HG03565 (cell line): ENCODE data around the gene TBC1D20.
"Not testable (repeated sequence)": the region's sequence is repeated elsewhere in the genome, so short reads cannot be mapped to it uniquely, and the experiment has no call there.

Experiments
- ATAC-seq: cut with Tn5 transposase; IDR thresholded peaks from one replicate; pipeline ENCODE4 v1.9.1; 2021; ENCODE audit warnings: mild to moderate bottlenecking, moderate library complexity; ENCODE audit not compliant: unreplicated experiment

Gene TBC1D20, protein sequence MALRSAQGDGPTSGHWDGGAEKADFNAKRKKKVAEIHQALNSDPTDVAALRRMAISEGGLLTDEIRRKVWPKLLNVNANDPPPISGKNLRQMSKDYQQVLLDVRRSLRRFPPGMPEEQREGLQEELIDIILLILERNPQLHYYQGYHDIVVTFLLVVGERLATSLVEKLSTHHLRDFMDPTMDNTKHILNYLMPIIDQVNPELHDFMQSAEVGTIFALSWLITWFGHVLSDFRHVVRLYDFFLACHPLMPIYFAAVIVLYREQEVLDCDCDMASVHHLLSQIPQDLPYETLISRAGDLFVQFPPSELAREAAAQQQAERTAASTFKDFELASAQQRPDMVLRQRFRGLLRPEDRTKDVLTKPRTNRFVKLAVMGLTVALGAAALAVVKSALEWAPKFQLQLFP

DNA sequence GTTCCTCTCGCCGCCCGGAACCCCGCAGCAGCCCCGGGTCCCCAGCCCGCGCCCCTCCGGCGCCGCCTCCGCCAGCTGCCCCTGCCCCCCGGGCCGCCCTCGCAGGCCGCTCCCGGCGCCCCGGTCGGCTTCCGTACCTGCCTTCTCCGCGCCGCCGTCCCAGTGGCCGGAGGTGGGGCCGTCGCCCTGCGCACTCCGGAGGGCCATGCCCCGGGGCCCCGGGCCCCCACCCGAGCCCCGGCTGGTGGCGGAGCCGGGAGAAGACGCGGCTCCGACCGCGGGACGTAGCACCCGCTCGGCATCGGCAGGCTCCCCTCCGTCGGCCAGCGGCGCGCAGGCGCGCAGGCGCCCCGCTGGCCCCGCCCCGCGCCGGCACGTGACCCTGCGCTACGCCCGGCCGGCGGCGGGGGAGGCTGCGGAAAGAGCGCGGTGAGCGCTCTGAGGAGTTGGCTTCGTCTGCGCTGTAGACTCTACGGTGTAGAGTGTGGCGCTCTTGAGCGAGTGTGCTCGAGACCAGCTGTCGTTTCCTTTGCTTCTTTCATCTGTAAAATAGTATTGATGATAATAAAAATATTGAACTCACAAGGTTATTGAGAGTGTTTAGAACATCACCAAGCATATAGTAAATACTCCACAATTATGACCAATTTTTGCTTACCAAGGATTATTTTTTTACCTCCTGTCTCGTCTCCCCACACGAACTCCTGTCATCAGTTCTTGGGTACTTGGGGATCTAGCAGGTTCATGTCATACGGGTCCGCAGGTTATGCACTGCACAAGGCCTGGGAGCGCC is at the start of gene TBC1D20:
Gene TBC1D20 (minus strand): TSS at position 335 of the 793 bp plus-strand sequence. CDS start 128 bp downstream, at position 207.
- peak; percentile 89 for ATAC-seq

DNA sequence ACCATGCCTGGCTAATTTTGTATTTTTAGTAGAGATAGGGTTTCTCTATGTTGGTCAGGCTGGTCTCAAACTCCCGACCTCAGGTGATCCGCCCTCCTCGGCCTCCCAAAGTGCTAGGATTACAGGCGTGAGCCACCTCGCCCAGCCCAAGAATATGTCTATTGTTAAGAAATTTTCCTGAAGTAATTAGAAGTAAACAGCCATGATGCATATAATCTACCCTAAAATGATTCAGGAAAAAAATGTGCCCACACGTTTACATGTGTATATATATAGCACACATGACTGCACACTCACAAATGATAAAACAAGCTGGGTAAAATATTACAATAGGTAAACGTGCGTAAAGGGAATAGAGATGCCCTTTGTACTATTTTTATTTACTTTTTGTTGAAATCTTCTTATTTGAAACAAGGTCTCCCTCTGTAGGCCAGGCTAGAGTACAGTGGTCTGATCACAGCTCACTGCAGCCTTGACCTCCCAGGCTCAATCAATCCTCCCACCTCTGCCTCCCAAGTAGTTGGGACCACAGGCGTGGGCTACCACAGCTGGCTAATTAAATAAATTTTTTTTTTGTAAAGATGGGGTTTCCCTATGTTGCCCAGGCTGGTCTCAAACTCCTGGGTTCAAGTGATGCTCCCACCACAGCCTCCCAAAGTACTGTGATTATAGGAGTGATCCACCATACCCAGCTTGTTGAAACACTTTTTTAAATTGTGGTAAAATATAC is 48.2 kb upstream of the TBC1D20 start:
- ATAC-seq, result not testable (repeated sequence)

DNA sequence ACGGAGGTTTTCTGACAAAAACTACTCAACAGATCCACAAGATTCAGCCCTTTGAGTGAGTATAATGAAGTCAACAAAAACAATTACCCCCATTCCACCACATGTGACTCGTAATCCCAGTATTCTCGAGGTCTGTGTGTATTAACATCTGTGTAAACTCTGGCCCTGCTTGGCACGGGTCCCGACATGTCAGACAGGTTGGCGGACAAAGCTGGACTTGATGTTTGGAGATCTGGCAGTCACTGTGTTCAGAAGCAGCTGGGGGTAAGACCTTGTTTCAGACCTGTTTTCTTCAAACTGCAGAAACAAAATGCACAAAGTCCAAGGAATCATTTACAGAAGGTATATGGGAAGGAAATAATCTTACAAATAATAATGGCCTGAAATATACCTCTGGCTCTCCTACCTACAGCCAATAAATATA is 46.0 kb upstream of the TBC1D20 start:
- ATAC-seq, result not testable (repeated sequence)

DNA sequence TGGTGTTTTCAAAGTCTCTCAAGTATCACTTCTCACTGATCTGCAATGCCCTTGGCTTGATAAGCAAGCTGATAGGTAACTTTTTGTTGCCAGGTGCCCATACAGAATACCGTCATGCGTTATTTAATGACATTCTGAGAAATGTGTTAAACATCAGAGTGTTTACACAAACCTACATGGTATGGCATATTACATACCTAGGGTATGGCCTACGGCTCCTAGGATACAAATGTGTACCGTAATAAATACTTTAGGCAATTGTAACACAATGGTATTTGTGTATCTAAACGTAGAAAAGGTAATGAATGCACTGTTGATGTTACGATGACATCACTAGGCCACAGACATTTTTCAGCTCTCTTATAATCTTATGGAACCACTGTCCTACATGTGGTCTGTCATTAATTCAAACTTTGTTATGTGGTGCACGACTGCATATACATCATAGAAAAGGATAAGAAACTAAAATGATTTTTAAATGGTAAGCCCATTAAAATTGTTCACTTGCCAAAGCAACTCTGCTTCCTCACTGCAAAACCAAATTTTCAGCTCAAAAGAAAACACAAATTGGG is 45.5 kb upstream of the TBC1D20 start:
- ATAC-seq, result no peak

DNA sequence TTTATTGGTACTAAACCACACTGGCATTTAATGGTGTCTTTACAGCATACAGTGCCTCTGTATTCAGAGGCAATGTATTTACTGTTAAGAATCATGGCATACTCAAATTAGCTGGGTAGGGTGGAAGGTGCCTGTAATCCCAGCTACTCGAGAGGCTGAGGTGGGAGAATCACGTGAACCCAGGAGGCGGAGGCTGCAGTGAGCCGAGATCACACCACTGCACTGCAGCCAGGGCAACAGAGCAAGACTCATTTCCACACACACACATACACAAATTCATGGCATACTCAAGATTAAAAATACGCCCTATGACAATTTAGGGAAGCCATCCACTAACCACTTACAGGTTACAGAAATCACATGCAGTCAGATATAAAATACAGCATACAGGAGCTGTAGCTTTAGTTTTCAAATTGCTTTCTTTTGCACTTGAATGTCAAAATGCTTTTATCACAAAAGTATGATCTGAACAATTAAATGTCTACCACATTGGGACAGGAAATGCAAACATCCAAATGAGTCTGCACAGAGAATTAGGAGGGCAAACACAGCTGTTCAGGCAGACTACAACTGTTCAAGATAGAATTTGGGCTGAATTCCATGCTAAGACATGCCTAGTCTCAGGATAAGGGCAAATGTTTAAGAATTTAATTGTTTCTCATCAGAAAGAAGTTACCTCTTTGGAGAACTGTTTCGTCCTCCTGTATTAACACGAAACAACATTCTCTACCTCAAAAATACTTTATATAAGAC is 44.8 kb upstream of the TBC1D20 start:
- ATAC-seq, result no peak

DNA sequence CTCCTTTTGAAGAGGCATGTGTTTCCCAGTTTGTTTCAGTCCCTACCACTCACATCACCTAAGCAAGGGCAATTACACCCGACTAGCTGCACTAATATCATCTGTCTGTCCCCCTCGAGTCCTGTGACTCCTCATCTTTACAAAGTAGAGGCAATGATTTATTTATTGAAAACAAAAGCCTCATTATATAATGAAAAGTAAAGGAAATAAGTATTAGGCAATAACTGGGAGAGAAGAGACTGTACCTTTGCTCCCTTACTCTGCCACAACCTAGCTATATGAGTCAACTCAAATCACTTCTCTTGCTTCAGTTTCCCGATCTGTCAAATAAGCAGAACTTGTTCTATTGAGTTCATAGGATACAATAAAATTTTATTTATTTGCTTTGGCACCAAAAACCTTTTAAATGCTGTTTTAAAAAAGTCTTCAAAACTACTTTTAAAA is 42.3 kb upstream of the TBC1D20 start:
- ATAC-seq, result no peak

DNA sequence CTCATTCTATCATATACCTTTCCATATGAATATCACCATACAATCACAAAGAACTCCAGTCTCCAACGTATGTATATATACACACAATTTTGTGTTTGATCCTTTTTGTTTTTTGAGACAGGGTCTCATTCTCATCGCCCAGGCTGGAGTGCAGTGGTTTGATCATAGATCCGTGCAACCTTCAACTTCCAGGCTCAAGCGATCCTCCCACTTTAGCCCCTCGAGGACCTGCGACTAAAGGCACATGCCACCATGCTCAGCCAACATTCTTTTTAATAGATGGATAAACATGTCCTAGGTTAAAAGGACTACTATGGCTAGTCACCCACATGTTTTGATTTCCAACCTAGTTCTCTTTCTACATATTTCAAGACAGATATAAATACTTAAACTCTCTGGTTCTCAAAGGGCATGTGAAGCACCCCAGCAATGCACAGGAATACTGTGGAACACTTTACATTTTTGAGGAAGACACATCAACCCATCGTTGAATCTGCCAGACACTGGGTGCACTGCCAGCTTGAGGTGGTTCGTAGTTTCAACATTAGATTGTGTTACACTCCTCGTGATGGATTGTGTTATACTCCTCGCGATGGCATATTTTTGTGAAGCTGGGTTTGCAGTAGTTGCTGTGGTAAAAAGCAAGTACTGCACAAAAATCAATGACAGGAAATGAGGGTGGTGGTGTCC is 40.9 kb upstream of the TBC1D20 start:
- ATAC-seq, result no peak

DNA sequence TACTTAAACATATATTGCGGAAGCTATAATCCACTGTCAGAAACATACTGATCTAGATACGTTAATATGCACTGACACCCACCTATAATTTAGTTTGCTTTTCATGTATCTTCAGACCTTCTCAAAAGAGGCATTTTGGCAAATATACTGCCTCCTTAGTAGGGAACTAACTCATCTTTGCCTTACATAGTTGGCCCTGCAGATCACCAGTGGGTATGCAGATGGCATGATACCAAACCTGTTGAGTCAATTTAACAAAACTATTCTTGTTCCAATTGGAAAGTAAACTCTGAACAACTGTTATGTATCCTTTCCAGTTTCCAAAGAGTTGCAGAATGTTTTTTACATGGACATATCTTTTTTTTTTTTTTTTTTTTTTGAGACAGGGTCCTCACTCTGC is 35.6 kb upstream of the TBC1D20 start:
- no peak for ATAC-seq

DNA sequence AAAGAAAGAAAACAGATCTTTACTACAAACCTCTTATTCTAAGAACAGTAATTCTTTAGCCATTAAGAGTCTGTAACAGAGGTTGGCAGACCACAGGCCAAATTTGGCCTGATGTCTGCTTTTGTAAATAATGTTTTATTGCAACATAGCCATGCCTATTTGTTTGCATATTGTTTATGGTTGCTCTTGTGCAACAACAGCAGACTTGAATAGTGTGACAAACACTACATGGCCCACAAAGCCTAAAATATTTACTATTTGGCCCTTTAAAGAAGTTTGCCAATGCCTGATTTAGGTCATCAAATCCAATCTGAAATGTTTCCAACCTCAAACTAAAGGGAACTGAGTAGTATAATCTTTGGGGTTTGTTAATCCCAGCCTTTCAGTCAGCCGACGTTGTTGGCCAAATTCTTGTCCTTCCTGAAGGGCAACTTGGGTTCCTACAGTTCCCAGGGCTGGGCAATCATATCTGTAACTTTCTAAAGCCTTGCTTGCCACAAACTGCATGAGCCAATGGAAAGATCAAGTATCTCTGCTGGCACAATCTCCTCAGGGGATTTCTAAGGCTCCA is 33.9 kb upstream of the TBC1D20 start:
- no peak for ATAC-seq

DNA sequence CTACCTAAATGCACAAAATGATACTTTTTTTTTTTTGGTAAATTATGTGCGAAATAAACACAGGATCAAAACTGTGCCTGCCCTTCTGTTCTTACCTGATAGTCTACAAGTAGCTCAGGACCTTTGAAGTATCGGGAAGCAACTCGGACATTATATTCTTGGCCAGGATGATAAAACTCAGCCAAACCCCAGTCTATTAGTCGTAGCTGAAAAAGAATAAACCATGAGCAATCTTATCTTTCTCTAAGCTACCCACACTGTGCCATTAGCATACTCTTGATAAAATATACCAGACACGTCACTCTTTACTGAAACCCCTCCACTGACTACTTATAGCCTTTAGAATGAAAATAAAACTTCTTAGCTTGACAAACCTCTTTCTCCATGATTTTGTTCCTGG is 29.8 kb upstream of the TBC1D20 start:
- no peak for ATAC-seq

DNA sequence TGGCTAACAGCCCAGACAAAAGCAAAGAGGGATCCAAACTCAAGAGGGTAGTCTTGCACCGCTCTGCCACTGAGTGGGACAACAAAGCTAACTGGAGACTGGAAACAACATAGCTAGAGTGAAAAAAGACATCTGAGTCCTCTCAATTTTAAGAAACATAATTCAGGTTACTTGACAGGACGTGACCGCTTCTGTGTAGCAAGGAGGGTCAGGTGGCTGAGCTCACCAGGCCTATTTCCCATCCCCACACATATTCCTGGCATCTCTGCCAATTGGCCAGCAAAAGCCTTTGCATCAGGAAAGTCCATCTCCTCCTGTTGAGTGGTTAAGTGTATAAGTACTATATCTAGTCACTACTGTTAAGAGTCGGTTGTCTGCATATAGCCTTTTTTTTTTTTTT is 25.3 kb upstream of the TBC1D20 start:
- ATAC-seq, result no peak

DNA sequence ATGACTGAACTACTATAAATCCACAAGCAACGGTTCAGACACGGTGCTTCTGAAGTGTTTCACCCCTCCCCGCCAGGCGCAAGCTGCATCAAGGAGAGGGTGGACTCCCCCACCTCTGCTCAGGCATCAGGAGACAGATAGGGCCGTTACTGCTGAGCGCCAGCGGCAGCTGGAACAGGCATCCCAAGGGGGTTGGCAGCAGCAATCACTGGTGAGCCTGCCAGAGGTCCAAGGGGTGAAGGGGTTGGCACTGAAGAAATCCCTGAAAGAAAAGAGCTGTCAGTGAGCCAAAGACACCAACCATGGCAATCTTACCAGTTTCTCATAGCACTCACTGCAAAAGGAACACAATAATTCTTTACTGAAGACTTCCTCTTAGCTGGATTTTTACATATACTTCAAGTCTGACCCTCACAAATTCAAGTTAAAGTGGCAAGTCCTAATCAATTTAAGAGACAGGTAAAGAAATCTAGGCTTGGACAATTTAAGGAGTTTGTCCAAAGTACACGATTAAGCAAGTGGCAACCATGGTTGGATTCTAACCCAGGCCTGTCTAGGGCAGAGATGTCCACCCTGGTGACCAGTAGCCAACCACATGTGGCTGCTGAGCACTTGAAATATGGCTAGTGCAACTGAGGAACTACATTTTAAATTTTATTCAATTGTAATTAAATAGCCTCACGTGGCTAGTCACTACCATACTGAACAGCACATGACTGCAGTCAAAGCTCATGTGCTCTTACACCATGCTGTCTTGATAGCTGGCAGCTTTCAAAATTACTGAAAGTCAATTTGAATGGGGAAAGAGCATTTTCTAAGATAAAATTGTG is 21.7 kb upstream of the TBC1D20 start:
- ATAC-seq, result no peak

DNA sequence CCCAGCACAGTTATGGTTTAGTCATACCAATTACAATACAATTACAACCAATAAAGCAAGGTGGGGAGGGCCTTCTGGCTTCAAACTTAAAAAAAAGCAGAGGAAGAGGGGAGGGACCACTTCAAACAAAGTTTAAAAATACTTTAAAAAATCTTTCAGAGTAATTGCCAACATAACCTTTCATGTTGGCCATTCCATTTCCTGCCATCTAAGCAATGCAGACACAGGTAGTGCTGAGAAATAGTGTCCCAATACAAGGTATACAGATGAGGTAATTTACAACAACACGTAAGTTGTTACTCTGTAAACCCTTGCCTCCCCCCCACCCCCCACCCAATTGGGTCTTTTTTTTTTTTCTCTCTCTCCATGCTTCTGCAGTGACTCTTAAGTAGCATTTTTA is 18.8 kb upstream of the TBC1D20 start:
- ATAC-seq, result no peak

DNA sequence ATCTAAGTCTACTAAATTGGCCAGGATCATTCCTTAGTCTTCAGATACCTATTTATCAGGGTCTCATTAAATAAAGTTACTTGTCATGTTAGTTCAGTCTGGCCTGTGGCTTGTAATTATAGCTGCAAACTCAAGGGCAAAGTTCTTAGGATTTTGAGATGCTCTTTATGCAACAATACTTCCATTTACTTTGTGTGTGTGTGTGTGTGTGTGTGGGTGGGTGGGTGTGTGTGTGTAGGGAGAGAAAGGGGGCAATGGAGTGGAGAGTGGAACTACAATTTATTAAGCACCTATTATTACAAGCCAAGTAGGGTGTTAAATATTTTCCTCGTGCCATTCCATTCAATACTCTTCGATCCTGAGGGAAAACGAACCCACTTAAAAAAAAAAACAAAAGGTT is 17.7 kb upstream of the TBC1D20 start:
- ATAC-seq, result no peak

DNA sequence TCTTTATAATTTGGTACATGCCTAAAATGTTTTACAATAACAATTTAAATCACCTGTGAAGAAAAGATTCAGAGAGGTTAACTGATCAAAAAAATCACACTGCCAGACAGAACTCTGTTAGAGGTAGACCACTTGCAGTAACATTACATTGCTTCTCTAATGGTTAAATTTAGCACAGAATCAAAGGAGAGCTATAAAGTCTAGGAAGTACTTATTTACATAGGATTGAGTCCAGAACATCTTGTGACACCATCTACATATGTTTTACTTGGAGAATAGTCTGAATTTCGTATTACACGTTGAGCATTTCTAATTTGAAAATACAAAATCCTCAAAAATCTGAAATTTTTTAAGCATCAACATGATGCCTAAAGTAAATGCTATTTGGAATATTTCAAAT is 17.2 kb upstream of the TBC1D20 start:
- no peak for ATAC-seq

DNA sequence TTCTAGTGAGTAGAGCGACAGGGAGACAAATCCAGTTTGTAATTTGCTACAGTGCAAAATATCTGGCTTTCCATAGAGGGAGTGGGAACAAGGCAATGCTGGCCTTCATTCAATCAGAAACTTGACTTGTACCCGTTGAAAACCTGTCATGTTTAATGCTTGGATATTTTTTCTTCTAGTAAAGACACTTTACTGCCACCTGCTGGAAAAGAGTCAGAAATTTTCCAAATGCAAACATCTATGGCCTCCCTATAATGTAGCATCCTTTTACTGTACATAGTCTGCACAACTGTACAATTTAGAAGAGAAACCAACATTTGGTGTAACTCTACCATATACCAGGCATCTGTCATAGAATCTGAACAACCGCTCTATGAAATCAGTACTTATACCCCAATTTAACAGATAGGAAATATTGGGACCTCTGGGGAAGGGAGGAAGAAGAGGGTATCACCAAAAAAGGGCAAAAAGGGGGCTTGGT is 16.7 kb upstream of the TBC1D20 start:
- ATAC-seq, result no peak

DNA sequence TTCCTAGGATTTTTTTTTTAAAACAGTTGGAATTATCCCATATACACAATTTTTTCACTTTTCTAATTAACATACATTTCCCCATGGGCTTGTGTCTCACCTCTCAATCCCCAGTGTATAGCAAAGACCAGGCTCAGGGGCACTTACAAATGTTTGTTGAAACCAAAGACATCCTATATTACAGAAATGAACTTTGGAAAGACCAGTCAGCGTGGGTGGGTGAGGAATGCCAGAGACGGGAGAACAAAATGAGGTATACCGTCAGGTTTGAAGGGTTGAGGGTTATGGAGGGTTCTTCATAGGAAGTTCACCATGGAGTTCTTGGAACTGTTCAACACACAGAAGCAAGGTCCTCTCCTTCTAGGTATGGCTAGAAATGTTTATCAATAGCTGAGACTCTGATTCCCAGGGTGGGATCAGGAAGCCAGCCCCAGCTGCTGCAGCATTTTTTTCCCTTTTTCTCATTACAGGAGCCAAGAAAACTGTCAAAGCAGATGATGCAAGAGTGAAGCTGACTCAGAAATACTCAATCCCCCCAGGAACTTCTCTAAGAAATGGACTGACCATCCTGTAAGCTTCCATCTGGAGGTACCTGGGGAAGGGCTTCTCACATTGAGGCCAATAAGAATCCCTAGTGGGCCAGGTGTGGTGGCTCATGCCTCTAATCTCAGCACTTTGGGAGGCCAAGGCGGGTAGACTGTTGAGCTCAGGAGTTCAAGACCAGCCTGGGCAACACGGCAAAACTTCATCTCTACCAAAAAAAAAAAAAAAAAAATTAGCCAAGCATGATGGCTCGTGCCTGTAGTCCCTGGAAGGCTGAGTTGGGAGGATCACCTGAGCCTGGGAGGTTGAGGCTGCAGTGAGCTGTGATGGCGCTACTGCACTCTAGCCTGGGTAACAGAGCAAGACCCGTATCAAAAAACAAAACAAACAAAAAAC is 15.9 kb upstream of the TBC1D20 start:
- ATAC-seq, result no peak
